H1 (cell line): ENCODE results near the gene FAM177B. TPM values are rescaled to one million over a fixed set of nuclear protein-coding genes. Genes with fewer than 3 reads are reported as not detected.

Source experiments
- CTCF ChIA-PET: fragments of 300-600 bp; sonication (Branson Sonifier 250); formaldehyde crosslinking; loops from one replicate; lab custom pipeline; 2021; ENCODE audit not compliant: partially characterized antibody; lab: Charles Lee
- POLR2A ChIA-PET: fragments of 300-600 bp; sonication (Branson Sonifier 250); formaldehyde crosslinking; loops from one replicate; lab custom pipeline; 2021; ENCODE audit warnings: inconsistent platforms; ENCODE audit not compliant: partially characterized antibody; lab: Charles Lee
- DNase-seq, 2 experiments: peaks; one replicate each; pipeline versions ENCODE4 v3.0.0 to v3.0.0-alpha.2; 2010 to 2022; ENCODE audit warnings: low spot score in 2 of 2, low read depth in 1 of 2, mixed read lengths in 1 of 2
- FAIRE-seq: peaks from 2 replicates; lab custom pipeline; 2011; peaks lifted over from hg19 to GRCh38; lab: Jason Lieb, UNC
- H2AFZ ChIP-seq: 2 replicates; pipeline ENCODE4 v1.8.1; 2012; ENCODE audit warnings: low read length, inconsistent platforms
- H2AK5ac ChIP-seq: 2 replicates; pipeline ENCODE4 v1.6.1; 2013; ENCODE audit warnings: low read depth, low read length
- H2BK120ac ChIP-seq: replicated peaks from 2 replicates; pipeline ENCODE3; 2013; ENCODE audit warnings: low read depth, low read length, inconsistent platforms
- H2BK12ac ChIP-seq: 2 replicates; pipeline ENCODE4 v1.6.1; 2013; ENCODE audit warnings: low read depth, low read length
- H2BK15ac ChIP-seq: 2 replicates; pipeline ENCODE4 v1.6.1; 2013; ENCODE audit warnings: low read length
- H2BK20ac ChIP-seq: 2 replicates; pipeline ENCODE4 v1.6.1; 2013; ENCODE audit warnings: low read length
- H2BK5ac ChIP-seq: 2 replicates; pipeline ENCODE4 v1.6.1; 2013; ENCODE audit warnings: low read depth, low read length
- H3K14ac ChIP-seq: 2 replicates; pipeline ENCODE4 v1.6.1; 2013; ENCODE audit warnings: inconsistent platforms; ENCODE audit not compliant: insufficient read length
- H3K18ac ChIP-seq: 2 replicates; pipeline ENCODE4 v1.6.1; 2013; ENCODE audit warnings: low read length; ENCODE audit errors: extremely low read depth
- H3K23ac ChIP-seq: 2 replicates; pipeline ENCODE4 v1.6.1; 2013; ENCODE audit warnings: inconsistent platforms; ENCODE audit not compliant: insufficient read length
- H3K23me2 ChIP-seq: 2 replicates; pipeline ENCODE4 v1.6.1; 2013; ENCODE audit warnings: low read depth, low read length
- H3K27ac ChIP-seq: 2 replicates; pipeline ENCODE4 v1.6.1; 2011; ENCODE audit warnings: low read depth, low read length, inconsistent platforms
- H3K27me3 ChIP-seq, 4 experiments: replicated peaks in 1 of 4; 1 replicate in 1 of 4; 2 replicates in 3 of 4; pipeline versions ENCODE4 v1.6.1 to v1.8.1; 2011 to 2013; ENCODE audit warnings: low read length in 3 of 4, mild to moderate bottlenecking in 3 of 4, inconsistent platforms in 2 of 4, mixed read lengths in 2 of 4, moderate library complexity in 1 of 4; ENCODE audit not compliant: control insufficient read depth in 3 of 4, insufficient read depth in 3 of 4; ENCODE audit errors: extremely low read depth in 1 of 4
- H3K36me3 ChIP-seq, 4 experiments: 2 replicates each; pipeline versions ENCODE4 v1.6.1 to v1.8.1; 2011 to 2013; ENCODE audit warnings: mild to moderate bottlenecking in 4 of 4, low read length in 3 of 4, moderate library complexity in 2 of 4, control low read depth in 1 of 4, inconsistent platforms in 1 of 4; ENCODE audit not compliant: insufficient read depth in 4 of 4, control insufficient read depth in 2 of 4
- H3K4ac ChIP-seq: replicated peaks from 2 replicates; pipeline ENCODE3; 2013; ENCODE audit warnings: low read length, low read depth, mixed read lengths, inconsistent platforms; ENCODE audit not compliant: insufficient read length
- H3K4me1 ChIP-seq, 4 experiments: replicated peaks in 1 of 4; 1 replicate in 1 of 4; 2 replicates in 3 of 4; pipeline versions ENCODE4 v1.6.1 to v1.8.1; 2011 to 2013; ENCODE audit warnings: low read length in 3 of 4, inconsistent platforms in 2 of 4, mixed read lengths in 1 of 4; ENCODE audit not compliant: insufficient read depth in 4 of 4, control insufficient read depth in 3 of 4
- H3K4me2 ChIP-seq, 2 experiments: 2 replicates each; pipeline versions ENCODE4 v1.6.1 to v1.8.1; 2011 to 2013; ENCODE audit warnings: low read depth in 2 of 2, low read length in 2 of 2, control low read depth in 1 of 2, inconsistent platforms in 1 of 2, mild to moderate bottlenecking in 1 of 2; ENCODE audit not compliant: insufficient read depth in 1 of 2
- H3K4me3 ChIP-seq, 4 experiments: fragments of 200-600, 300-600 bp in 1 of 4; sonication (generic), shearing (Covaris generic), sonication (Bioruptor Twin) in 1 of 4; 2 replicates each; pipeline versions ENCODE4 v1.5.1 to v1.8.1; 2011 to 2016; ENCODE audit warnings: low read length in 4 of 4, low read depth in 3 of 4, control low read depth in 2 of 4, inconsistent platforms in 2 of 4, mild to moderate bottlenecking in 2 of 4, mixed read lengths in 1 of 4, moderate library complexity in 1 of 4; ENCODE audit not compliant: insufficient read depth in 2 of 4; ENCODE audit errors: extremely low read depth in 1 of 4
- H3K56ac ChIP-seq: replicated peaks from 2 replicates; pipeline ENCODE3; 2013; ENCODE audit warnings: low read depth, mild to moderate bottlenecking, mixed read lengths, low read length, inconsistent platforms; ENCODE audit not compliant: insufficient read length
- H3K79me1 ChIP-seq: 2 replicates; pipeline ENCODE4 v1.6.1; 2013; ENCODE audit warnings: low read depth, low read length, control low read depth
- H3K79me2 ChIP-seq, 2 experiments: 2 replicates each; pipeline versions ENCODE4 v1.6.1 to v1.8.1; 2012 to 2013; ENCODE audit warnings: low read length in 2 of 2, mild to moderate bottlenecking in 2 of 2, inconsistent platforms in 1 of 2; ENCODE audit not compliant: insufficient read depth in 2 of 2, control insufficient read depth in 1 of 2
- H3K9ac ChIP-seq, 4 experiments: replicated peaks in 1 of 4; 1 replicate in 1 of 4; 2 replicates in 3 of 4; pipeline versions ENCODE4 v1.6.1 to v1.8.1; 2011 to 2013; ENCODE audit warnings: low read depth in 3 of 4, low read length in 3 of 4, control low read depth in 2 of 4, mild to moderate bottlenecking in 2 of 4, moderate library complexity in 2 of 4, inconsistent platforms in 1 of 4; ENCODE audit errors: extremely low read depth in 1 of 4
- H3K9me3 ChIP-seq, 2 experiments: 2 replicates each; pipeline versions ENCODE4 v1.6.1 to v1.8.1; 2012 to 2013; ENCODE audit warnings: mild to moderate bottlenecking in 2 of 2, moderate library complexity in 2 of 2, control low read depth in 1 of 2, inconsistent platforms in 1 of 2, low read depth in 1 of 2, low read length in 1 of 2, mixed read lengths in 1 of 2; ENCODE audit not compliant: insufficient read depth in 2 of 2
- H4K20me1 ChIP-seq, 2 experiments: replicated peaks in 1 of 2; 2 replicates each; pipeline versions ENCODE3 to v1.8.1; 2011 to 2013; ENCODE audit warnings: inconsistent platforms in 2 of 2, low read length in 2 of 2, mild to moderate bottlenecking in 1 of 2; ENCODE audit not compliant: insufficient read depth in 2 of 2, control insufficient read depth in 1 of 2
- H4K5ac ChIP-seq: 2 replicates; pipeline ENCODE4 v1.6.1; 2013; ENCODE audit warnings: low read length, low read depth, mixed read lengths, inconsistent platforms; ENCODE audit not compliant: insufficient read length
- H4K8ac ChIP-seq: 2 replicates; pipeline ENCODE4 v1.8.0; 2013; ENCODE audit warnings: mild to moderate bottlenecking, moderate library complexity, low read length, inconsistent platforms; ENCODE audit not compliant: insufficient read depth; ENCODE audit errors: extremely low read depth
- H4K91ac ChIP-seq: replicated peaks from 2 replicates; pipeline ENCODE3; 2013; ENCODE audit warnings: low read length, mixed read lengths, inconsistent platforms; ENCODE audit not compliant: insufficient read length
- BRCA1 ChIP-seq: IDR thresholded peaks from 2 replicates; pipeline ENCODE4 v1.6.1; 2012; ENCODE audit warnings: low read depth, low read length, improper control_type of control experiment
- CBX5 ChIP-seq: fragments of 300-800, 300-1000 bp; sonication (generic); IDR thresholded peaks from 2 replicates; pipeline ENCODE4 v1.7.1; 2016; ENCODE audit warnings: antibody characterized with exemption, low read length, low read depth
- JUN ChIP-seq: IDR thresholded peaks from 2 replicates; pipeline ENCODE4 v1.6.1; 2011; ENCODE audit warnings: low read depth, mild to moderate bottlenecking, improper control_type of control experiment, low read length
- KDM1A ChIP-seq: fragments of 200-600, 300-600 bp; sonication (generic); IDR thresholded peaks from 2 replicates; pipeline ENCODE4 v1.7.1; 2016; ENCODE audit warnings: mild to moderate bottlenecking, low read length, borderline replicate concordance
- KDM5A ChIP-seq: fragments of 200-600 bp; IDR thresholded peaks from 2 replicates; pipeline ENCODE4 v1.7.1; 2012; ENCODE audit warnings: mild to moderate bottlenecking, low read length, inconsistent platforms, mixed read lengths
- SAP30 ChIP-seq: fragments of 300-600 bp; sonication (generic); IDR thresholded peaks from 2 replicates; pipeline ENCODE4 v1.7.1; 2012; ENCODE audit warnings: low read length, moderate library complexity, mild to moderate bottlenecking, inconsistent platforms; ENCODE audit not compliant: insufficient read depth, insufficient replicate concordance
- TEAD4 ChIP-seq: IDR thresholded peaks from 2 replicates; pipeline ENCODE4 v1.6.1; 2012; ENCODE audit warnings: low read depth, low read length, inconsistent platforms, mixed read lengths
- WGBS, 2 experiments: shearing (Covaris generic) in 1 of 2; methylation state at CpG; one replicate each; pipeline versions ENCODE4 v1.1.6 to v1.1.7; 2013 to 2015; ENCODE audit warnings: low lambda C conversion rate in 2 of 2, mixed read lengths in 2 of 2, inconsistent platforms in 1 of 2, low coverage in 1 of 2, missing lambda C conversion rate in 1 of 2; ENCODE audit not compliant: insufficient replicate concordance in 2 of 2, insufficient coverage in 1 of 2, insufficient read length in 1 of 2; ENCODE audit errors: extremely low coverage in 1 of 2, missing lambda C conversion rate in 1 of 2; 5-methylcytosine and 5-hydroxymethylcytosine counted together
- polyA plus RNA-seq, 7 experiments: library from polyadenylated mRNA; depleted of rRNA in 3 of 7; stranded (reverse) in 5 of 7; unstranded in 2 of 7; fragments of >200 nt in 5 of 7; fragments of 200-250 nt in 2 of 7; gene quantifications; 1 replicate in 5 of 7; 2 replicates in 1 of 7; 4 replicates in 1 of 7; pipeline versions ENCODE4 v1.2.1 to v1.2.3, GENCODE V29; 2011 to 2013; ENCODE audit warnings: missing spikeins in 2 of 7, mixed read lengths in 2 of 7
- total RNA-seq: library from RNA; stranded (reverse); fragmentation: NEBNext Ultra II Directional; extraction: Animal tissue kit (Norgen Biotek cat#: 25700); gene quantifications from 2 replicates; pipeline ENCODE4 v1.2.1, GENCODE V29; 2021

The FAM177B gene
- total and polyA plus RNA-seq, 2 of the 8 experiments (the other 6 are each of a cell fraction or from before 2014, with no cell fraction given): 0.06 TPM; not detected in 1

DNA sequence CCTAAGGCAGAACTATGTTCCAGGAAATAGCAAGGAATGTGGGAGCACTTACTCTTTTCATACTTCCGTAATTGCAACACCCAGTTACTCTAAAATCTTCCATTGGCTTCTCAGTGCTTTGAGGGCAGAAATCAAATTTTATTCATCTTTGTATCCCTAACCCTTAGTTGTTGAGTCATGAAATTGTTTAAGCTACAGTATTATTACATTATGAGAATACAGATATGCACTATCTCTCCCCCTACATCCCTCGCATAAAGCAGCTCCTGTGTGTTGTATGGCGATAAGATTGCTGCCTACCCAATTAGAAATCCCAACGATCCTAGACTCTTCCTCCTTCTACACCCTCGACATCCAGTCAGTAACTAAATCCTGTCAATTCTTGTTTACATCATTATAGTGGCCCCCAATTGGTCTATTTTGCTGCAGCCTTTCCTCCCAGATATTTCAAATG, 27.3 kb upstream of the FAM177B start:
- Histone ChIP-seq H2AK5ac (no peak overlapping the region), H3K18ac (no peak overlapping the region), H2BK12ac (no peak overlapping the region), H3K36me3 (no peaks in the 10 kb centered on the region; a peak in 1 of 8 replicates), H3K4me3 (no peak overlapping the region), H3K4me1 (no peaks in the 10 kb centered on the region), H3K79me1 (peaks cover 3% of the 10 kb centered on the region), H4K5ac (no peak overlapping the region), H2BK5ac (no peak overlapping the region), H3K23ac (no peak overlapping the region), H4K8ac (no peak overlapping the region), H3K14ac (no peak overlapping the region), H4K20me1 (no peaks in the 10 kb centered on the region), H2BK20ac (no peak overlapping the region), H3K27ac (no peak overlapping the region), H3K27me3 (no peaks in the 10 kb centered on the region), H3K23me2 (peaks cover 6% of the 10 kb centered on the region), H2BK120ac (no peak overlapping the region), H3K4ac (no peak overlapping the region), H3K56ac (no peak overlapping the region), H3K9ac (no peak overlapping the region), H3K79me2 (peaks cover 5 to 73% of the 10 kb centered on the region in 2 experiments; a peak in 3 of 4 replicates), H2AFZ (no peak overlapping the region), H3K9me3 (no peaks in the 10 kb centered on the region), H2BK15ac (no peak overlapping the region), H3K4me2 (no peak overlapping the region; a peak in 1 of 4 replicates), H4K91ac (no peak overlapping the region)
- CTCF ChIA-PET: interaction anchor here (1.0 to 1.7 kb wide), 2 partner anchors 420 to 424 kb away, joined by 3 read pairs; no protein-coding TSS in a partner anchor
- POLR2A ChIA-PET: interaction anchor here (1.3 kb wide), 1 partner anchor 12 kb away, joined by 3 read pairs; no protein-coding TSS in a partner anchor
- WGBS, 2 experiments: 95% methylated on average over 5 of the region's 5 CpGs; no CpG with 5 or more reads in 1 of the 2 experiments
- TF ChIP-seq KDM1A (no peak), CBX5 (no peak), SAP30 (no peak), BRCA1 (no peak), JUN (no peak), KDM5A (no peak), TEAD4 (no peak)
- FAIRE-seq (no peak), DNase-seq (no peak)
